Measurements from ENCODE around the gene NR3C2. TPM values are rescaled to one million over a fixed set of nuclear protein-coding genes. Genes with fewer than 3 reads are reported as not detected.

Gene NR3C2
- total and polyA plus RNA-seq, 10 of the 15 experiments (the other 5 are each of a cell fraction or from before 2014, with no cell fraction given), result 0.05 to 0.11 (median 0.08) TPM; not detected in 4

GRCh38 chr4:148101790-148102189, 340.4 kb downstream of the NR3C2 start:
- ChIA-PET CTCF (no interaction called here), RAD21 (ENCODE audit: unreplicated experiment) (no interaction called here), SMC1A (ENCODE audit: uncharacterized antibody, unreplicated experiment) (no interaction called here), POLR2A (no interaction called here)
- intact Hi-C loops (cut with micrococcal nuclease; ENCODE audit: unreplicated experiment) (no loop called here), in situ Hi-C loops (cut with MboI) (no loop called here)
- Histone ChIP-seq H2AFZ (ENCODE audit: control insufficient read depth, low read depth, low read length) (no peak overlapping the region), H3K4me3 (no peak overlapping the region), H3K9ac (ENCODE audit: control insufficient read depth, insufficient read depth, low read length) (no peak overlapping the region), H3K36me3 (ENCODE audit: control insufficient read depth in 2 of 2, insufficient read depth in 2 of 2, low read length in 1 of 2) (no peaks in the 10 kb centered on the region), H3K4me2 (ENCODE audit: control insufficient read depth, insufficient read depth) (no peak overlapping the region), H3K79me2 (ENCODE audit: control insufficient read depth, insufficient read depth, low read length) (no peaks in the 10 kb centered on the region), H3K4me1 (ENCODE audit: control insufficient read depth, insufficient read depth, low read length) (no peaks in the 10 kb centered on the region), H3K9me3 (replicated peaks; ENCODE audit: control insufficient read depth, insufficient read depth, low read length) (no peaks in the 10 kb centered on the region), H4K20me1 (ENCODE audit: control insufficient read depth, insufficient read depth) (no peaks in the 10 kb centered on the region), H3K27me3 (replicated peaks in 1 of 2; ENCODE audit: control insufficient read depth in 2 of 2, insufficient read depth in 2 of 2, low read length in 1 of 2) (no peaks in the 10 kb centered on the region), H3K27ac (ENCODE audit: control insufficient read depth, insufficient read depth) (no peak overlapping the region)
- no peak for ATAC-seq
- TF ChIP-seq NFYA (IDR thresholded peaks at IDR 0.05; ENCODE audit: borderline replicate concordance, low read depth, low read length), result no peak
- TF ChIP-seq NFXL1 (IDR thresholded peaks at IDR 0.05; ENCODE audit: borderline replicate concordance), result no peak
- no peak for TF ChIP-seq TCF3 (IDR thresholded peaks at IDR 0.05; ENCODE audit: borderline replicate concordance, insufficient read depth, low read depth, low read length)
- no peak for TF ChIP-seq EZH2 (IDR thresholded peaks at IDR 0.05; ENCODE audit: borderline replicate concordance, control insufficient read depth, low read depth, low read length)
- TF ChIP-seq SUPT20H (IDR thresholded peaks at IDR 0.05; ENCODE audit: borderline replicate concordance, control insufficient read depth, low read depth, low read length), result no peak
- no peak for TF ChIP-seq ZNF217 (IDR thresholded peaks at IDR 0.05)
- TF ChIP-seq WRNIP1 (IDR thresholded peaks at IDR 0.05; ENCODE audit: borderline replicate concordance, low read depth, low read length), result no peak
- TF ChIP-seq ATF7 (IDR thresholded peaks at IDR 0.05; ENCODE audit: low read depth), result no peak
- TF ChIP-seq, protein P1, sequence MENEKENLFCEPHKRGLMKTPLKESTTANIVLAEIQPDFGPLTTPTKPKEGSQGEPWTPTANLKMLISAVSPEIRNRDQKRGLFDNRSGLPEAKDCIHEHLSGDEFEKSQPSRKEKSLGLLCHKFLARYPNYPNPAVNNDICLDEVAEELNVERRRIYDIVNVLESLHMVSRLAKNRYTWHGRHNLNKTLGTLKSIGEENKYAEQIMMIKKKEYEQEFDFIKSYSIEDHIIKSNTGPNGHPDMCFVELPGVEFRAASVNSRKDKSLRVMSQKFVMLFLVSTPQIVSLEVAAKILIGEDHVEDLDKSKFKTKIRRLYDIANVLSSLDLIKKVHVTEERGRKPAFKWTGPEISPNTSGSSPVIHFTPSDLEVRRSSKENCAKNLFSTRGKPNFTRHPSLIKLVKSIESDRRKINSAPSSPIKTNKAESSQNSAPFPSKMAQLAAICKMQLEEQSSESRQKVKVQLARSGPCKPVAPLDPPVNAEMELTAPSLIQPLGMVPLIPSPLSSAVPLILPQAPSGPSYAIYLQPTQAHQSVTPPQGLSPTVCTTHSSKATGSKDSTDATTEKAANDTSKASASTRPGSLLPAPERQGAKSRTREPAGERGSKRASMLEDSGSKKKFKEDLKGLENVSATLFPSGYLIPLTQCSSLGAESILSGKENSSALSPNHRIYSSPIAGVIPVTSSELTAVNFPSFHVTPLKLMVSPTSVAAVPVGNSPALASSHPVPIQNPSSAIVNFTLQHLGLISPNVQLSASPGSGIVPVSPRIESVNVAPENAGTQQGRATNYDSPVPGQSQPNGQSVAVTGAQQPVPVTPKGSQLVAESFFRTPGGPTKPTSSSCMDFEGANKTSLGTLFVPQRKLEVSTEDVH (IDR thresholded peaks at IDR 0.05; ENCODE audit: low read depth, partially characterized antibody), result no peak
- TF ChIP-seq ESRRA (IDR thresholded peaks at IDR 0.05; ENCODE audit: low read length), result no peak
- FAIRE-seq, result no peak
- WGBS (ENCODE audit: insufficient coverage, insufficient replicate concordance, low lambda C conversion rate, missing lambda C conversion rate), result 22% methylated on average over 4 of the region's 4 CpGs
- no TSS peak for BruUV-seq (replicated peaks)
- DNase-seq (ENCODE audit: low read depth, low spot score), result no peak
